ENCODE results near the gene SKIL.

The SKIL gene

DNA sequence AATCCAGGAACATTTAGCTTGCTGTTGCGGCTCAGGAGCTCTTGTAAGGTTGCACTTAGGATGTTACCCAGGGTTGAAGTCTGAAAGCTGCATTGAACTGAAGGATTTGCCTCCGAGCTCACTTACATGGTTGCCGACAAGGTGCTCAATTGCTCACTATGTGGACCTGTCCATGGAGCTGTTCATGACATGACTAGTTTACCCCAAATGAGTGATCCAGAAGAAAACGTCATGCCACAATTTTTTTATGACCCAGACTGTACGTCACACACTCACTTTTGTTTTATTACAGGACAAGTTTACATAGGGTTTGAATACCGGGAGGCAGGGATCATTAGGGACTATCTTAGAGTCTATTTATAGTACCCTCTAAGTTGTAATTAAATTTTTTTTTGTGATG, 40.2 kb downstream of the SKIL start:
- DNase-seq (ENCODE audit: low read depth), result no peak

DNA sequence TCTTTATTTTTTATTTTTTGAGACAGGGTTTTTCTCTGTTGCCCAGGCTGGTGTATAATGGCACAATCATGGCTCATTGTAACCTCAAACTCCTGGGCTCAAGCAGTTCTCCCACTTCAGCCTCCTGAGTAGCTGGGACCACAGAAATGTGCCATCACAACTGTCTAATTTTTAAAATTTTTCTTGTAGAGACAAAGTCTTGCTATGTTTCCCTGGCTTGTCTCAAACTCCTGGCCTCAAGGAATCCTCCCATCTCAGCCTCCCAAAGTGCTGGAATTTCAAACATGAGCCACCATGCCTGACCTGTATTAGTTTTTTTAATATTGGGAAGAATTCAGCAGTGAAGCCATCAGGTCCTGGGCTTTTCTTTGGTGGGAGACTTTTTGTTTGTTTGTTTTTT, 47.6 kb downstream of the SKIL start:
- DNase-seq (ENCODE audit: low read depth), result no peak

- DNase-seq (ENCODE audit: low read depth), result no peak
Measured at GRCh38 chr3:170410428-170411029, 53.0 kb downstream of the SKIL start.

DNA sequence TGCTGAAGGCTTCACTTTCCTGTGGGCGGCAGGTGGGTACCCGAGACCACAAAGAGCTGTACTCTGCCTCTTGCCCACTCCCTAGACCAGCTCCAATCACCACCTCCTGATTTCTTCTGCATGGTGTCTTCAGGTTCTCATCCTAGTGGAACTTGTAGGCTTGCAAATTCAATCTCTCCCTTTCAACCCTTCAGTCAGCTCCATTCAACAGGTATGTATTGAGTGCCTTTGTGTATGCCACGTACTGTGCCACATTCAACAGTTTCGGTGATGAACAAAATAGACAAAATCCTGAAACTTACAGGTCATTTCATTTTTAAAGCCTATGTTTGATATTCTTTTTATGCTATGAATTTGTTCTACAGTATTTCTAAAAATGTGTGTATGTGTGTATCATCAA, 55.8 kb downstream of the SKIL start:
- DNase-seq (ENCODE audit: low read depth), result no peak

GRCh38 chr3:170414202-170414663, 56.7 kb downstream of the SKIL start:
- no peak for DNase-seq (ENCODE audit: low read depth)

DNA sequence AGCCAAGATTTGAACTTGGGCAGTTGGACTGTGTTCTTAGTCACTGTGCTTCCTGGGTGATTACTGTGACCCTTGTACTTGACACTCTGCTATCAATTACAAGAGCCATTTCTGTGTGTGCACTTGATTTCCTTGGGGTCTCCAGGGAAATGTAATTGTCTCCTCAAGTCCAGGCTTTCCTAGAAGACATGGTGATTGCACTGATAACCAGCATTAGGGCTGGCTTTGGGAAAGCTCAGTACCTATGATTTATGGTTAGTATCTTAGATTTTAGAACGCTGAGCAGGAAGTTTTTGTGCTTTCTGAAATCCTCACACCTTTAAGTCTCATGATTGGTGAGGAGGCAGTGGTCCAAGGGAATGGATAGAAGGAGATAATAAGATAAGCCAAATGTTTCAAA, 59.6 kb downstream of the SKIL start:
- no peak for DNase-seq (ENCODE audit: low read depth)

GRCh38 chr3:170418422-170419398, 61.2 kb downstream of the SKIL start, which contains the start of gene CLDN11:
TSS of gene CLDN11 (plus strand) at chr3:170418868. CDS start at chr3:170419067, 199 bp downstream.
- DNase-seq (ENCODE audit: low read depth), result no peak

- no peak for DNase-seq (ENCODE audit: low read depth)
Measured at GRCh38 chr3:170419557-170420087, 62.1 kb downstream of the SKIL start.

DNA sequence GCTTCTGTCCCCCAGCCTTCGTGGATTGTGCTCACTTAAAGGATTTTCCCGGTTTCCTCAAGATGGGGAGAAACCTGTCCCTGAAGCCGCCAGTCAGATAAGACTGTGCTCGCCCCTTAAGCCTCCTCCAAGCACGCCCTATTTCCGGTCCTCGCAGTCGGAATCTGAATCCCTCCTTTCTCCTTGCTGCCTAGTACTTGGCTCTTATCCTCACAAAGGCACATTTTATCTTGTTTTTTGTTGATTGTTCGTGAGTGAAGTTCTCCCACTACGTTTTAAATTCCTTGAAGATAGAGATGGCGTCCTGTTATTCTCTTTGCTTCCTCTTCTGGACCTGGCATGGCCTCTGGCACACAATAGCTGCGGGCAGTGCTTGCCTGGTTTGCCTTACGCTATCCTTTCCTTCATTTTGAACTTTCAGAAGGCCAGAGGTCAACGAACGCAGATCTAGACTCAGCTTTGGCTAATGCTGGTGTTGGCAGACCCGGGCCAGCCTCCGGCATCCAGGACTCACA, 62.8 kb downstream of the SKIL start:
- DNase-seq (ENCODE audit: low read depth), result no peak

GRCh38 chr3:170421111-170421641, 63.7 kb downstream of the SKIL start:
- DNase-seq (ENCODE audit: low read depth), result no peak

DNA sequence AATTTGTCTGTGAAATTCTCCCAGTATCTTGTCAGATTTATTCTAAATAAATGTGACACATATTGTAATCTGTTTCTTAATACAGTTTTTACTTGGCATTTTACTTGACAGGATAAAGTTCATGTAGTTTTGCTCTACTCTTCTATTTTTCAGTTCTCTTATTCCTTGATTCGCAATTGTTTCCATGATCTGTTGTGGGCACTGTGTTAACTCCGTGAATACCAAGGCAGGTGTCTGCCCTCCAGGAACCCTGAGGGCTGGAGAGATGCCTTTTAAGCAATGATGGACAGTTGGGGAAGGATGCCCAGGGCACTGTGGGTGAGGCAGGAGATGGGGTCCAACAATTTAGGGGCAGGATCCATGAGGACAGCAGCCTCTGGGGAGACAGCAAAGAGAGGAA, 64.2 kb downstream of the SKIL start:
- no peak for DNase-seq (ENCODE audit: low read depth)

DNA sequence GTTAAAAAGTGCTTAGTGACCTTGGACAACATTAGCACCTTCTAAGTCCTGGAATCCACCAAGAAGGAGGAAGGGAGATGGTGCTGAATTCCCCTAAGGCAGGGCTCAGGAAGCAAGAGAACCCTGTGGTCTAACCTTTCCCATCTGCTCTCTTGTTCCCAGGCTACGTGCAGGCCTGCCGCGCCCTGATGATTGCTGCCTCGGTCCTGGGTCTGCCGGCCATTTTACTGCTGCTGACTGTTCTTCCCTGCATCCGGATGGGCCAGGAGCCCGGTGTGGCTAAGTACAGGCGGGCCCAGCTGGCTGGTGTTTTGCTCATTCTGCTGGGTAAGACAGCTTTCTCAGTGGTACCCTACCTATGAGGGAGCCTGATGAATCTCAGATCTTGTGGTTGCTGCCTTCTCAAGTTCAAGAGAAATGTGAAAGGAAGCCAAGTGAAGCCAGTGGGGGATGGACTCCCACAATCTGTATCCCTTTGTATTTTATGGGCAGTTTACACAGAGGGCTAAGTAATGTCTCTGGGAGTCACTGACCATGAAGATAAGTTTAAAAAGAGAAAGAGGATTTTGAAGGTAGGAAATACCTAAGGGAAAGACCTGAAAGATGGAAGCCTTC, 65.6 kb downstream of the SKIL start:
- no peak for DNase-seq (ENCODE audit: low read depth)

DNA sequence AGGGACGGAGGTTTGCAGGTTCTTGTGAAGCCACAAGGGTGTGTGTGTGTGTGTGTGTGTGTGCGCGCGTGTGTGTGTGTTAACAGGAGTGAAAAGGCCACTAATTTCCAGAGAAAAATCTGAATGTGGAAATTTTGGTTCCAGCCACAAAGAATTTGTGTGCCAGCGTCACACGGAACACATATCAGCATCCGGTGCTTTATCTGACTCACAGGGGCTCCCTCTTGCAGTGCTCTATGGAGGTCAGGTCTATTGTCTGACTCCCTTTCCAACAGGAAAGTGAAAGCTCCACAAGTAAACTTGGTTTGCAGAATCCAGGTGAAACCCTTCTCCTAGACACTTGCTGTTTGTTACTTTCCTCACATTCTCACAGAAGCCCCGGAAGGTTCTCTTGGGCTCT, 67.4 kb downstream of the SKIL start:
- no peak for DNase-seq (ENCODE audit: low read depth)

- no peak for DNase-seq (ENCODE audit: low read depth)
Measured at GRCh38 chr3:170425491-170426239, 68.2 kb downstream of the SKIL start.

DNA sequence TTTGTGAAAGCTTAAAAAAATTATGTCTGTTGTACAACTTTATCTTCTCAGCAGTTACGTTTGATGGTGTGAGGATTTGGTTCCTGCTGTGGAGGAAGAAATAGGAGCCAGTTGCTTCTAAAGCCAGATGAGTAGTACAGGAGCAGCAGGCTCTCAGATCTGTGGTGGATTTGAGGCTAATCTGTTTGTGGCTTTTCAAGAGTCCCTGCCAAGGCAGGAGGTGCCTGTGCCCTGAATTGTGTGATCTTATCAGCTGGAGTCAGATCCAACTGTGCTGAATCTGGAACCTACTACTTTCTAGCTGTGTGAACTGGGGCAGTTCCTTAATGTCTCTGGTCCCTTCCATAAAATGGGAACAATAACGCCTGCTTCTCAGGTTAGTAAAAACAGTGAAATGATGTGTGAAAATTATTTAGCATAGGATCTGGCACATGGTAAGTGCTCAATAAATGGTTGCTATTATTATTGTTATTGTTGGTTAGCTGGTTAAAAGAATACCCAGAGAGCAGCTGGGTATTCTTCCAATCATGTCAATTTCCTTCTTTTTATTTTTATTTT, 68.8 kb downstream of the SKIL start:
- no peak for DNase-seq (ENCODE audit: low read depth)

GRCh38 chr3:170428095-170428494, 70.6 kb downstream of the SKIL start:
- DNase-seq (ENCODE audit: low read depth), result no peak

DNA sequence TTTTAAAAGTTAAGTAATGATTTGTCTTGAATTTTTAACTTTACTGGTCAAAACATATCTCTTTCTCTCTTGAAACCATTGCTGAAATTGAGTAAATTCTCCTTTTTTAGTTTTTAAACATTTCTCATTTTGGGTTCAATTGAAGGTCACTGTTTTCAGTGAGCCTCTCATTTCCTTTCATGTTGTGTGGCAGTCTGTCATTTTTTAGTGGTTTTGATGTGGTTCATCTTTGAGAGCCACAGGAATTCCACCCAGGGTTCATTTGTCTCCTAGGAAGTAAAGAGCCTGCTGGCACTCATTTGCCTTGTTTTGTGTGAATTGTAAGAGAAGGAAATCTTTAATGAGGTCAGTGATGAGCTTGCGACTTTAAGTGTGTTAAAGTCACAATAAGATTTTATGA, 71.5 kb downstream of the SKIL start:
- DNase-seq (ENCODE audit: low read depth), result no peak

- DNase-seq (ENCODE audit: low read depth), result no peak
Measured at GRCh38 chr3:170431054-170431453, 73.5 kb downstream of the SKIL start.

GRCh38 chr3:170432416-170432815, 74.9 kb downstream of the SKIL start:
- no peak for DNase-seq (ENCODE audit: low read depth)

DNA sequence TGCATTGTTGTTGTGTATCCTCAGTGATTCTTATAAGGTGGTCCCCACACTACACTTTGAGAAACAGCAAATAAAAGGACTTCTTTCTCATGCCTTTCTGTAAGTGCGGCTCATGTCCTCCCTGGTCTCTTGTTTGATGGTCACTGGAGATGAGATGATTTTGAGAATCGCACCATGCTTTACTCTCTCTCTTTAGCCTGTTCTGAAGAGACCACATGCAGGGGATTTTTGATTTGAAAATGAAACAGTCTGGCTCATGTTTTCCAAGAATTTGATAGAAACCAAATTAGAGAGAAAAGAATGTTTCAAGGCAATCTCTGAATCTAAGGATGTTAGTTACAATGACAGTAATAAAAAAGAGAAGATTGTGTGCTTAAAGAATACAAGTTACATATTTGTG, 79.2 kb downstream of the SKIL start:
- no peak for DNase-seq (ENCODE audit: low read depth)

- DNase-seq (ENCODE audit: low read depth), result no peak
Measured at GRCh38 chr3:170437176-170437575, 79.7 kb downstream of the SKIL start.

All from stimulated activated CD8-positive, alpha-beta memory T cell treated with anti-CD3 and anti-CD28 coated beads, Interleukin-15, amount 100 ng/mL, for 1 hour (primary cell).